Loucy (cell line): ENCODE results near the gene INPP4A.

Source experiments
- CTCF ChIP-seq: fragments of 200-600 bp; sonication (generic); conservative IDR thresholded peaks from 2 replicates; pipeline ENCODE4 v1.5.1; 2014; ENCODE audit warnings: mild to moderate bottlenecking, antibody characterized with exemption, low read length
- EZH2phosphoT487 ChIP-seq: fragments of 200-600 bp; IDR thresholded peaks from 2 replicates; pipeline ENCODE4 v1.6.1; 2018; ENCODE audit warnings: antibody characterized with exemption, mild to moderate bottlenecking, moderate library complexity, borderline replicate concordance

GRCh38 chr2:98458207-98458606 lies 13.5 kb downstream of the INPP4A start:
- TF ChIP-seq CTCF (no peak), EZH2phosphoT487 (no peak)
